ENCODE data around the gene STRIT1. TPM values are rescaled to one million over a fixed set of nuclear protein-coding genes. Genes with fewer than 3 reads are reported as not detected.
A peak's percentile ranks its signal among the peaks of the same experiment; 100 is the strongest.

The STRIT1 gene
- not detected for total RNA-seq

GRCh38 chr3:155293516-155293915 lies at the start of gene STRIT1:
TSS of gene STRIT1 (minus strand) at chr3:155293683.
- H3K9me3 Mint-ChIP-seq = peaks cover 0 to 9% of the 10 kb centered on the region in 2 donors
- H3K36me3 Mint-ChIP-seq = no peaks in the 10 kb centered on the region
- H3K27ac Mint-ChIP-seq = no peak within 1 kb of the TSS
- no peak for DNase-seq (ENCODE audit: low spot score in 2 of 2)
- ATAC-seq = no peak

- no peak overlapping the region for H3K27ac Mint-ChIP-seq
- H3K9me3 Mint-ChIP-seq = no peaks in the 10 kb centered on the region
- no peaks in the 10 kb centered on the region for H3K36me3 Mint-ChIP-seq
- DNase-seq (ENCODE audit: low spot score in 2 of 2) (no peak), ATAC-seq (no peak)
These were observed 48.9 kb upstream of the STRIT1 start for GRCh38 chr3:155342344-155342743.

DNA sequence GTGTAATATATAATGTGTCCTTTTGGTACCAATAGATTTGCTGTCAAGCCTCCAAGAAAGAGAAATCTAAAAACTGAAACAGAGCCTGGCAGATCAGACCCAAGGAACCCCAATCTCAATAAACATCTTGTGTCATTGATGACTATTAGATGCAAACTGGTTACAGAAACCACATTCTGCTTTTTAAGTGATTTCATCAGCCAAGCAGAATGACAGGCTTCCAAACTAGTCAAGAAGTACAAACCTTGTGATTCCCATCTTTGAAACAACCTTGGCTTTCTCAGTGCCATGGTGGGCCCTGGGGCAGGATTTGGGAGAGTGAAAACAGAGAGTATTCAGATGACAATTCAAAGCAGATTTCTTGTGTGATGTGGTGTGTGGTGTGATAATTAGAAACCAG lies 45.6 kb upstream of the STRIT1 start:
- ATAC-seq (no peak), DNase-seq (ENCODE audit: low spot score in 2 of 2) (no peak)
- H3K27ac Mint-ChIP-seq = no peak overlapping the region
- no peaks in the 10 kb centered on the region for H3K9me3 Mint-ChIP-seq
- H3K36me3 Mint-ChIP-seq = no peaks in the 10 kb centered on the region

DNA sequence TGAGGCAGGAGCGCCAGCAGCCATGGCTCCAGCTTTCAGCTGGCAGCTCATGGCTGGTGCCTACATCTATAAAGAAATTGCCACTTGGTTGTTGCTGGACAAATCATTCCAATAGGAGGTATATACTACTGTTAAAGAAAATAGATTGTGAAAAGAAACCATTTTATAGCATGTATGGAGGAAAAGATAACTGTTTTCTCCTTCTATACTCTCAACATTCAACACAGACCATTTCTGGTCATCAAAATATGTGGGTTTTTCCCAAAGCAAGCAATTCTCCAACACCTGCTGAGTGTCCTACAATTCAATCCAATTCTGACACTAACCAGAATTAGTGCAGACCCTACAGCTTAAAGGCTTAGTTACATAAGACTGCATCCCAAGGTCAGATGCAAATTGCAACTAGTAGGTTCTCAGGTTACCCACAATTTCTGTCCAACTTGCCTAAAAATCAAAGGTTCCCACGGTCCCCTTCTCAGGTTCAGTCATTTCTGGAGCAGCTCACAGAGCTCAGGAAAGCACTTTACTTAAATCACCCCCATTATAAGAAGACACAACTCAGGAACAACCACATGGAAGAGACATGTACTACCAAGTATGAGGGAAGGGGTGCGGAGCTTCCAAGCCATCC lies 42.4 kb upstream of the STRIT1 start:
- DNase-seq (ENCODE audit: low spot score in 2 of 2) = no peak
- no peaks in the 10 kb centered on the region for H3K9me3 Mint-ChIP-seq
- H3K27ac Mint-ChIP-seq = no peak overlapping the region

GRCh38 chr3:155334914-155335723 lies 41.6 kb upstream of the STRIT1 start:
- H3K27ac Mint-ChIP-seq = no peak overlapping the region
- no peaks in the 10 kb centered on the region for H3K9me3 Mint-ChIP-seq
- peak; percentile 45 to 64 for ATAC-seq
- no peaks in the 10 kb centered on the region for H3K36me3 Mint-ChIP-seq
- DNase-seq (ENCODE audit: low spot score in 2 of 2) = no peak

More for the DNA sequence above, 42.4 kb upstream of the STRIT1 start:
- no peak for ATAC-seq
- H3K36me3 Mint-ChIP-seq = no peaks in the 10 kb centered on the region

- Mint-ChIP-seq H3K9me3 (no peaks in the 10 kb centered on the region), H3K27ac (no peak overlapping the region), H3K36me3 (no peaks in the 10 kb centered on the region)
- no peak for DNase-seq (ENCODE audit: low spot score in 2 of 2)
- ATAC-seq = no peak
These were observed 40.9 kb upstream of the STRIT1 start for GRCh38 chr3:155334215-155334913.

- Mint-ChIP-seq H3K36me3 (no peaks in the 10 kb centered on the region), H3K27ac (no peak overlapping the region), H3K9me3 (no peaks in the 10 kb centered on the region)
- DNase-seq (ENCODE audit: low spot score in 2 of 2) = no peak
- no peak for ATAC-seq
These were observed 39.2 kb upstream of the STRIT1 start for GRCh38 chr3:155332716-155333115.

- no peaks in the 10 kb centered on the region for H3K36me3 Mint-ChIP-seq
- no peaks in the 10 kb centered on the region for H3K9me3 Mint-ChIP-seq
- no peak overlapping the region for H3K27ac Mint-ChIP-seq
- DNase-seq (ENCODE audit: low spot score in 2 of 2) = no peak
- no peak for ATAC-seq
These were observed 37.6 kb upstream of the STRIT1 start for GRCh38 chr3:155331078-155331477.

GRCh38 chr3:155330370-155330769 lies 36.9 kb upstream of the STRIT1 start:
- DNase-seq (ENCODE audit: low spot score in 2 of 2) = no peak
- Mint-ChIP-seq H3K36me3 (no peaks in the 10 kb centered on the region), H3K9me3 (no peaks in the 10 kb centered on the region), H3K27ac (no peak overlapping the region)
- ATAC-seq = no peak

- no peak for DNase-seq (ENCODE audit: low spot score in 2 of 2)
- Mint-ChIP-seq H3K27ac (no peak overlapping the region), H3K9me3 (no peaks in the 10 kb centered on the region), H3K36me3 (no peaks in the 10 kb centered on the region)
- no peak for ATAC-seq
These were observed 36.1 kb upstream of the STRIT1 start for GRCh38 chr3:155329513-155330048.

- Mint-ChIP-seq H3K9me3 (no peaks in the 10 kb centered on the region), H3K27ac (no peak overlapping the region), H3K36me3 (no peaks in the 10 kb centered on the region)
- DNase-seq (ENCODE audit: low spot score in 2 of 2) (no peak), ATAC-seq (no peak)
These were observed 34.4 kb upstream of the STRIT1 start for GRCh38 chr3:155327871-155328270.

GRCh38 chr3:155327430-155327829 lies 33.9 kb upstream of the STRIT1 start:
- DNase-seq (ENCODE audit: low spot score in 2 of 2) = no peak
- H3K27ac Mint-ChIP-seq = no peak overlapping the region
- no peaks in the 10 kb centered on the region for H3K36me3 Mint-ChIP-seq
- ATAC-seq = no peak
- no peaks in the 10 kb centered on the region for H3K9me3 Mint-ChIP-seq

- Mint-ChIP-seq H3K36me3 (no peaks in the 10 kb centered on the region), H3K9me3 (no peaks in the 10 kb centered on the region), H3K27ac (no peak overlapping the region)
- no peak for DNase-seq (ENCODE audit: low spot score in 2 of 2)
- no peak for ATAC-seq
These were observed 33.4 kb upstream of the STRIT1 start for GRCh38 chr3:155326901-155327300.

DNA sequence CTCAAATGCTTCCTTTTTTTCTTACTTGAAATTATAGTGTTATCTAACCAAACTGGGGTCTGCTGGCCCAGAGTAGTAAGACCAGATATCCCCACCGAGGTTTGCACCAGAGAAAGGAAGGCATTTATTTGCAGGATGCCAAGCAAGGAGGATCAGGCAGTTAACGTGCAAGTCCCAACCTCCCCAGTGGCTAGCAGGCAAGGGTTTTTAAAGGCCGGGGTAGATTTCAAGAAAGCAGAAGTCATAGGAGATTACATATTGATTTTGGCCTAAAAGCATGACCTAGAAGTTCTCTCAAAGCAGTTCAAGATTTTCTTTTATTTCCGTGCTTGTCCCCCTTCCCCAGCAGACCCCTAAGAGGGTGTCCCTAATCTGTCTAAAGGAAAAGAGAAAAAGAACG lies 32.8 kb upstream of the STRIT1 start:
- ATAC-seq (no peak), DNase-seq (ENCODE audit: low spot score in 2 of 2) (no peak)
- no peaks in the 10 kb centered on the region for H3K9me3 Mint-ChIP-seq

DNA sequence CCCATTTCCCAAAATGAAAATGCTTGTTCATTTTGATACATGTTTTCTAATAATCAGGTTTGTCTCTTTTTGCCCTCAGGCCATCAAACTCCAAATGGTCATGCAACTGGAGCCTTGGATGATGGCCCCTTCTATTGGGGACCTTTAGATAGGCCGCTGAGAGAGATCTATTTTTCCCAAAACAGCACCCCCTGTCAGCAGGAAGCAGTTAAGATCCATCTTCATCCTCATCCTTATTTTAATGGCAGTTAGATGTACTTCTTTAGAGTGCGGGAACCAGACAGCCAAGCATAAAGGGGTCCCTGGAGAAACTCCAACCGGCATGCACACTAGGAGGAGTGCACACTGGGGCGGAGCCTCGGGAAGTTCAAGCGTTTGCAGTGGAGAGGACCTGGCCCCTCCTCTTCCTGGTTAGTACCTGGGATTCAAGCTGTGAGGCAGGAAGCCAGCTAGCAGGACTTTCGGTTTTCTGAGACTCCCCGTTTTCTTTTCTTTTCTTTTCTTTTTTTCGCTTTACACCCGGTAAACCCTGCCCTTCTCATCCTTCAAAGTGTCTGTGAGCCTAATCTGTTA lies 31.9 kb upstream of the STRIT1 start:
- H3K27ac Mint-ChIP-seq = no peak overlapping the region
- no peak for ATAC-seq
- H3K9me3 Mint-ChIP-seq = no peaks in the 10 kb centered on the region
- no peak for DNase-seq (ENCODE audit: low spot score in 2 of 2)
- H3K36me3 Mint-ChIP-seq = no peaks in the 10 kb centered on the region

More for the DNA sequence above, 32.8 kb upstream of the STRIT1 start:
- H3K27ac Mint-ChIP-seq = no peak overlapping the region
- no peaks in the 10 kb centered on the region for H3K36me3 Mint-ChIP-seq

GRCh38 chr3:155323063-155323666 lies 29.7 kb upstream of the STRIT1 start:
- Mint-ChIP-seq H3K9me3 (no peaks in the 10 kb centered on the region), H3K27ac (no peak overlapping the region), H3K36me3 (no peaks in the 10 kb centered on the region)
- DNase-seq (ENCODE audit: low spot score in 2 of 2) (peak in 1 of 2 donors; percentile 7), ATAC-seq (peak in 1 of 2 donors; percentile 58)
